K562 (cell line): ENCODE measurements around the gene KRT8. TPM values are rescaled to one million over a fixed set of nuclear protein-coding genes. Genes with fewer than 3 reads are reported as not detected.

Source experiments
- GATA2 ChIP-seq: sonication (generic); formaldehyde crosslinking; IDR thresholded peaks from 2 replicates; pipeline ENCODE4 v1.4.0; 2020; ENCODE audit warnings: mild to moderate bottlenecking, missing genetic modification reagents
- OTX1 ChIP-seq: fragments of 450-650 bp; formaldehyde crosslinking; IDR thresholded peaks from 2 replicates; pipeline ENCODE4 v1.4.0; 2022; ENCODE audit warnings: mild to moderate bottlenecking
- PHF21A ChIP-seq: fragments of 450-650 bp; IDR thresholded peaks from 2 replicates; pipeline ENCODE4 v1.6.1; 2017; ENCODE audit warnings: low read depth, borderline replicate concordance
- POLR3A ChIP-seq: IDR thresholded peaks from 2 replicates; pipeline ENCODE4 v1.6.1; 2011; ENCODE audit warnings: borderline replicate concordance, mild to moderate bottlenecking, moderate library complexity; ENCODE audit not compliant: insufficient read length, insufficient read depth; ENCODE audit errors: extremely low read depth
- RREB1 ChIP-seq: fragments of 250-450 bp; sonication (Bioruptor Pico); IDR thresholded peaks from 2 replicates; pipeline ENCODE4 v1.4.0; 2020
- TRIM25 ChIP-seq: fragments of 450-650 bp; IDR thresholded peaks from 2 replicates; pipeline ENCODE4 v1.7.0; 2016; ENCODE audit warnings: borderline replicate concordance
- ZNF174 ChIP-seq: fragments of 250-450 bp; sonication (Bioruptor Pico); IDR thresholded peaks from 2 replicates; pipeline ENCODE4 v1.4.0; 2020; ENCODE audit warnings: mild to moderate bottlenecking
- ZNF316 ChIP-seq: fragments of 450-650 bp; IDR thresholded peaks from 2 replicates; pipeline ENCODE4 v1.6.1; 2016
- ZNF431 ChIP-seq: sonication (generic); formaldehyde crosslinking; IDR thresholded peaks from 2 replicates; pipeline ENCODE4 v1.8.0; 2022; ENCODE audit warnings: mild to moderate bottlenecking, missing genetic modification reagents
- ZNF655 ChIP-seq: fragments of 250-450 bp; sonication (Bioruptor Pico); IDR thresholded peaks from 2 replicates; pipeline ENCODE4 v1.5.0; 2021
- polyA plus RNA-seq, 8 experiments: library from polyadenylated mRNA; depleted of rRNA in 4 of 8; stranded (reverse) in 5 of 8; unstranded in 3 of 8; fragments of >200 nt; fragmentation: Nextera tagmentation in 2 of 8; fragmentation: Illumina TruSeq in 1 of 8; extraction: Ambion mirVana in 2 of 8; extraction: Trizol in 1 of 8; gene quantifications; 2 replicates each; pipeline versions ENCODE4 v1.2.1 to v1.2.3, GENCODE V29; 2011 to 2014; ENCODE audit warnings: inconsistent platforms in 1 of 8, missing spikeins in 1 of 8
- total RNA-seq, 7 experiments: library from RNA; depleted of rRNA in 6 of 7; stranded (reverse); fragments of >200 nt in 6 of 7; fragmentation: Illumina TruSeq in 2 of 7; extraction: Trizol in 2 of 7; gene quantifications; 2 replicates each; pipeline versions ENCODE4 v1.2.1 to v1.2.3, GENCODE V29; 2011 to 2021; ENCODE audit warnings: low replicate concordance in 1 of 7
- TF ChIP-seq, protein P1 (sequence below), 2 experiments: IDR thresholded peaks in 1 of 2; conservative IDR thresholded peaks in 1 of 2; 2 replicates each; pipeline ENCODE4 v1.6.1; 2016; ENCODE audit warnings: low read depth in 2 of 2, mild to moderate bottlenecking in 1 of 2, missing compliant biosample characterization in 1 of 2, missing genetic modification characterization in 1 of 2, moderate library complexity in 1 of 2

The KRT8 gene
- total and polyA plus RNA-seq, 9 of the 15 experiments (the other 6 are each of a cell fraction or from before 2014, with no cell fraction given), result 41.5 to 661 (median 260) TPM

DNA sequence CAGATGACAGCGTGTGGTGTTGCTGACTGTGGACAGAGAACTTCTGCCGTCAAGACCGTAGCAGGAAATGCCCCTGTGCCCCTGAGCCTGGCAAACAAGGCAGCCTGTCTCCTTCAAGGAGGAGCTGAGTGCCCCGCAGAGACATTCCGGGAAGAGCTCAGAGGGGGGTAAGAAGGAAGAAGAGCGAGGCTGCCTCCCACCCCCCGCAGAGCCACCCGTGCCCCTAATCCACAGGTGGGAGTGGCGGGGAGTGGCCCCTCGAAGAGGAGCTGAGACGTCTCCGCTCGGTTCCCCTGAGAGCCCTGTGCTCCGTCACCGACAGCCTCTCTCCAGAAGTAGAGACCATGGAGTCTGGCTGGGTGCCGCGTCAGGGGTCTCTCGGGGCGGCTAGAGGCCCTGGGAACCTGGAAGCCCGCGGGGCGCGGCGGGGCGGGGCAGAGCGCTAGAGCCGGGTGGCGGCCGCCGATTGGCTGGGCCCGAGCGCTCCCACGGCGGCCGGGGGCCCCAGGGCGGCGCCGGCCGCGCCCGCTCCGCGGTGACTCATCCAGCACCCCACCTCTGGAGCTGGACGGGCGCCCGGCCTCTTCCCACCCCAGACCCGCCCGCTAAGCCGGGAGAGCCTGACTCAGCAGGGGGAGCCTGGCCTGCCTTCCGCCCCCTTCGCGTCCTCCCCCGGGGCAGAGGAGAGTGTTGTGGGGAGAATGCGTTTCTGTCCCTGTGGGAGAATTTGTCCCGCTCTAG lies 30.9 kb downstream of the KRT8 start (continued):
- TF ChIP-seq, protein P1, sequence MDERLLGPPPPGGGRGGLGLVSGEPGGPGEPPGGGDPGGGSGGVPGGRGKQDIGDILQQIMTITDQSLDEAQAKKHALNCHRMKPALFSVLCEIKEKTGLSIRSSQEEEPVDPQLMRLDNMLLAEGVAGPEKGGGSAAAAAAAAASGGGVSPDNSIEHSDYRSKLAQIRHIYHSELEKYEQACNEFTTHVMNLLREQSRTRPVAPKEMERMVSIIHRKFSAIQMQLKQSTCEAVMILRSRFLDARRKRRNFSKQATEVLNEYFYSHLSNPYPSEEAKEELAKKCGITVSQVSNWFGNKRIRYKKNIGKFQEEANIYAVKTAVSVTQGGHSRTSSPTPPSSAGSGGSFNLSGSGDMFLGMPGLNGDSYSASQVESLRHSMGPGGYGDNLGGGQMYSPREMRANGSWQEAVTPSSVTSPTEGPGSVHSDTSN (CRISPR knock-in tag; IDR thresholded peaks at IDR 0.05; ENCODE audit: low read depth), result no peak
- TF ChIP-seq, protein P1 (tag; conservative IDR thresholded peaks at IDR 0.05; ENCODE audit: low read depth), result no peak
- no peak for TF ChIP-seq ZNF431
- no peak for TF ChIP-seq POLR3A
- TF ChIP-seq ZNF655 (CRISPR knock-in tag), result no peak
- TF ChIP-seq ZNF174, result no peak
- 0 out of 2 replicates have a peak, but pooled peaks have one; percentile 79 for TF ChIP-seq RREB1
- no peak for TF ChIP-seq GATA2
- peak; percentile 94 for TF ChIP-seq ZNF316
- TF ChIP-seq PHF21A, result no peak; the same call in 1 of the 2 replicates
- TF ChIP-seq OTX1 (CRISPR knock-in tag), result no peak
- TF ChIP-seq TRIM25, result no peak
